ENCODE data around the gene NACAD.

The NACAD gene

GRCh38 chr7:45112648-45113047 lies 23.9 kb upstream of the NACAD start:
- no peak for DNase-seq

DNA sequence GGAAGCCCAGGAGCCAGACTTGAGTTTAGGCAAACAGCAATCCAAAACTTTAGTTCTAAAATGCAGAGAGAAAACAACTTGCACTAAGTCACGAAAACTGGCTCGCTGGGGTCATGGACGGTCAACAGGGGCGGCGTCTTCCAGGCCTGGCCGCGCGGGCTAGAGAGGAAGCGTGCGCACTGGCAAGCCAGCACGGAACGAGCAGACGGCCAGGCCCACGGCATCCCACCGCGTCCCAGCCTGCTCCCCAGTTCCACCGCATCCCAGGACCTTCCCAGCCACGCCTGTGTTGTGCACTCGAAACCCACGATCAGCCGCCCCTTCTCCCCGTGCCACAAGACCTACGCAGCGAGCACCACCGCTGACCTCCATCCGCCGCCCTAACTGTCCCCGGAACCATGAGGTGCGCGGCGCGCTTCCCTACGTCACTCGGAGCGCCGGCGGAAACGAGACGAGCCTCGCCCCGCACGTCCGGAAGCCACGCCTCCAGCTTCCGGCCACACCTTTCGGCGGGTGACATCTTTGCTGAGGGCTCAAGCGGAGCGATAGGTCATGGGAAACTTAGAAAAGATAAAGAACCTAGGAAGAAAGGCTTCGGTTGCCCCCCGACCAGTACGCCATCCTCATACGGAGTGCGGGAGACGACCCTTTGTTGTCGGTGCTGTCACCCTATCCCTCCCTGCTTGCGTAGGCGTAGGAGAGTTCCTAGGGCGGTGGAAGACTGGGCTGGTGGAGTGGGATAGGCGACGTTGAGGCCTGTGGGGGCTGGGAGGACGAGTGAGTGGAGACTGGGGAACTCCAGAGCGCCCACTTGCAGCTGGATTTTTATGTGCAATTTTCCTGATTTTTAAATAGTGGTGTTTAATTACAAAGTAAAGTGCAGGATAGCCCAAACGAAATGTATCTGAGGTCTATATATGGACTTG lies 22.8 kb upstream of the NACAD start, which contains the start of gene TBRG4:
TBRG4 (minus strand) TSS at position 400 of the 926 bp plus-strand sequence. CDS start 2,460 bp downstream, outside the sequence.
- DNase-seq, result peak; percentile 79

DNA sequence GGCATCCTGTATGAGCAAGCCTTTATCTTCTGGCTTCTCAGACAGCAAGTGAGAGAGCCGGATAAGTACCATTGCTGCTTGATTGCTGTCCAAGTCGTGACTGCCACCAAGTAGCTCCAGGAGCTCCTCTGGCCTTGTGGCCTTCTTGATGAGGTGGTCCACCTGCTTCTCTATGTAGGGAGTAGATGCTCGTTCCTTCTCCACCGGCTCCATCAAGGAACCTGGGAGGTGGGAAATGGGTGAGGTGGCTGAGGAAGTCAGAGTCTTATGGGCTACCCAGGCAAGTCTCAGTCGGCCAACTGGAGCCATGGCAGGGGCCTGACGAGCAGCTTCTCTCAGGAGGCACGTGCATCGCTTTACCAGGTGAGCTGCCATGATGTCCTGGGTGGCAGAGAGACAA lies 20.1 kb upstream of the NACAD start:
- DNase-seq, result no peak

DNA sequence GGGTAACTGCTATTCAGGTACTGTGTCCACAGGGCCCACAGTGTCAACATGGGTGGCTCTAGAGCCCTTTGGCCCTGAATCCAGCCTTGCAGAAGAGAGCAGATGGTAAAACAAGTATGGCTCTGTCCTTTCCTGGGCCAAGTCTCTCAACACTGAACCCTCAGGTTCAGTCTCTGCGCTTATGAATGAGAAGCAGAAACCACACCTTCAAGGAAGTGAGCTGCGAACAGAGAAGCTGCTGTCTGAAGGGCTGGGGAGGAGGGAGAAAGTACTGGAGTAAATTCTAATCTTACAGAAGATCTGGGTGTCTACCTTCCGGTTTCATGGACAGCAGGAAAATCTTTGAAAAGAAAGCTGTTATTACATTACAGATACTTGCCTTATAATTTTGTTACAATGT lies 18.6 kb upstream of the NACAD start:
- no peak for DNase-seq

- DNase-seq, result no peak
Measured at GRCh38 chr7:45106820-45107219, 18.1 kb upstream of the NACAD start.

- no peak for DNase-seq
Measured at GRCh38 chr7:45105588-45106188, 16.9 kb upstream of the NACAD start.

- DNase-seq, result no peak
Measured at GRCh38 chr7:45104844-45105587, 16.2 kb upstream of the NACAD start.

DNA sequence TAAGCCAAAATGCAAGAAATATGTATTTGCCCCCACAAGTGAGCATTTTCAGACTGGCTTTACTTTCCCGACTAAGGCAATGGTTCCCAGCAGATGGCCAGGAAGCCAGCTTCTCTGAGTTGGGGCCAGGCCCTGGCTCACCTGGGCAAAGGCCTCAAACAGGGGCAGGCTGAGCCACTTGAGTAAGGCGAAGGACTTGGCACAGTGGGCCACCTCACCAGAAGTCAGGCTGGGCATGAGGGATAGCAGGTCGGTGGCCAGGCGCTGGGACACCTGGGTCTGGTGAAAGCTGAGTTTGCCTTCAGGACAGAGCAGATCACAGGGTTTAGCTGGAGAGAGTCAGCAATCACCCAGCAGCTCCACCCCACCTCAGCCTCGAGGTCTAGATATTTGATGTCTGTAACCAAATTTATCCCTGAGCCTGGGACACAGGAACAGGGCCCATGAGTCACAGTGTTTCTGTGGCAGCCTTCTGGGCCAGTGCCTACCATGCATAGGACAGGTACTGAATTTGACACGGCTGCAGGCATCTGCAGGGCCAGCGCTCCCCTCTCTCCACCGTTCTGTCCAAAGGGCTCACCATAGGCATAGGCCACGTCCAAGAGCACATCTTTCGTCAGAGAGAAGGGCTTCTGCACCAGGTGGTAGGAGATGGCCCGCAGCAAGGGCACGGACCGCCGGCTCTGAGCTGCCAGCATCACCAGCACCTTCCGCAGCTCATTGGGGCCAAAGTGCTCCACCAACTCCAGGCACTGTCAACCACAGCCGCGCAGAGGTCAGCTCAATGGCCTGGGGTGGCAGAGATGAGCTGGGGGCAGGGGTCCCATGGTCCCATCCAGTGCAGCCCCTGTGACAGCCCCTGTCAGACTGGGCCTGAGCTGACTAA lies 15.4 kb upstream of the NACAD start:
- DNase-seq, result no peak

- DNase-seq, result no peak
Measured at GRCh38 chr7:45102785-45103712, 14.3 kb upstream of the NACAD start.

GRCh38 chr7:45101748-45102147 lies 13.0 kb upstream of the NACAD start:
- DNase-seq, result no peak

DNA sequence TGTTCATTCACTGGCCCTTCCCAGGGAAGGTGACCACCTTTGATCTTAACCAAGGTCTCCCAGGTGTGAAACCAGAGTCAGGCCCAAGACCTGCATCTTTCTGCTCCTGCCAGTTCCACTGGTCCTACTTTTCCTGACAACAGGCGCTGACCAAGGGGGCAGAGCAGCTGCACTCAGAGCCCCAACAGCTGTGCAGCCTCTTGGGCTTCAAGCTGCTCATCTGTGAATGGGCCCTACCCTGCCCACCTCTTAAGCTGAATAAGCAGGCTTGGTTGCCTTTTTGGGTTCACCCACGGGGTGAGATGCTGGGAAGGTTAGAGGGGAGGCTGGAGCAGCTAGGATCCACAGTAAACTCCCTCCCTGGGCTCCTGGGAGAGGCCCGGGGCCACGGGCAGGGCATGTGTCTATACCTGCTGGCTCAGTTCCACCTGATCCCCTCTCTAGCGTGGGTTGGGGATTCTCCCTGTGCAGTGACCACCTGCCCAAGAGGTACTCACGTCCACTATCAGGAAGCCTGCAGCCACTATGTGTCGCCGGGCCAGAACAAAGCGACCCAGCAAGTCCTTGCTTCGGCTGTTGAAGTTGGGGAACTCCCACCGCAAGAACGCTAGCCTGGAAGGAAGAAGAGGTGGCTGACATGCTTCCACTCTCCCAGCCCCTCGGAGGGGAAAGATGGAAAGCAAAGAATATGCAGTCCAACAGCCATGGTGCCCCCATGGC lies 12.2 kb upstream of the NACAD start:
- DNase-seq, result no peak

GRCh38 chr7:45099891-45100760 lies 11.4 kb upstream of the NACAD start:
- no peak for DNase-seq

GRCh38 chr7:45098983-45099839 lies 10.4 kb upstream of the NACAD start:
- DNase-seq, result no peak

- DNase-seq, result no peak
Measured at GRCh38 chr7:45092931-45093235, 4.1 kb upstream of the NACAD start.

DNA sequence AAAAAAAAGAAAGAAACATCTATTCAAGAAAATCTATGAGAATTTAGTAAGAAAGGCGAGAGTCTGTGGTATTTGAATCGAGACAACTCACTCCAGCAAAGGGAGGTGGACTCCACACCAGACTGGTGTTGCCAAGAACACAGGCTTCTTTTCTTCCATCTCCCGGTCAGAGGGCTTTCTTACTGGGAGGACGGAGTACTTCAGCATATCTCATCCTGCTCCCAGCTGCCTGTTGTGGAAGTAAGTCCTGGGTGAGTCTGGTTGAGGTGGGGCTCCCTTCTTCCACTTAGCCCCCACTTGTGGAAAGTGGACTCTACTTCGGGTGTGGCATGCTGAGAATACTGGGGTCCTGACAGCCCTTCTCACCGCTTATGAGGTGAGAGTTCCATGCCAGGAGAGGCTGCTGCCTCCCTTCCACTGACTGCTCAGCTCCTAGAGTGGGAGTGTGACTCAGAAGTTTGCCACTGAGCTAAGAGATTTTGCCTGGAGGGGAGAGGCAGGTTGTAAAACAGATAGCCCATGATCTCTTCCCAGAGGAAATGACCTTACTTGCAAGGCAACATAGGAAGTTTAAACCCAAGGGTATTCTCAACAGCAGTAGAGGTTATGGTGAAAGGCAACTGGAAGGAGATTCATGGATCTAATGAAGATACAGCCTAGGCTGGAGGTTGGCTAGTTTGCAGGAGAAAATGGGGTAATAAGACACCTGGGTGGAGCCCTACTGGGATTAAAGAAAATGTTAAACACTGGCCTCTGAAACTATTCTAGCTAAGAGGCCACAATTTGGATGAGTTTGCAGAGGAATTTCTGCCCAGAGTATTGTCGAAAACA lies 3.5 kb upstream of the NACAD start:
- DNase-seq, result no peak

DNA sequence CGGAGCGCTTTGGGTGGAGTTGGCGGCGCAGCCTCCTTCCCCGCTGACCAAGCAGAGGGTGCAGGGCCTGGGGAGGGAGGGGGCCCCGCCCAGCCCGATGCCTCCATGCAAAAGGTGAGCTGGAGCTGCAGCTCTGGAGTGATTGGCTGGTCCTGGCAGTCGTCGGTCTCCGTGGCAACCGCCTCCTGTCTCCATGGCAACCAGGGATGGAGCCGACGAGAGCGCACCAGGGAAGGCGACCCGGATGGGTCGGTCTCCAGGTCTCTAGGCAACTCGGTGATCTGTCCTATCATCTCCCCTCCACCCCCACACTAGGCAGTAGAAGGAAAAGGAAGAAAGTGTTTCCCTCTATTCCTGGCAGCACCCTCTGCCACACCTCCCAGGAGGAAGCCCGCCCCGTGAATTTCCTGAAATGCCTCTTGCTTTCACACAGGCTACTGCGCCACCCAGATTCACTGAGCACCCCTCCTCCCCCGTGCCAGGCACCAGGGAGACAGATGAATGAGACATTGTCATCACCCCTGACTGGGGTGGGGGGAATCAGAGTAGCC lies 647 bp upstream of the NACAD start:
- DNase-seq, result peak; percentile 64

- DNase-seq, result no peak
Measured at GRCh38 chr7:45088146-45088701, 545 bp downstream of the NACAD start.

Measured in NCI-H1048 (cell line).